ENCODE measurements around the gene ZNF800.

GRCh38 chr7:127338122-127338521, 54.4 kb downstream of the ZNF800 start:
- TF ChIP-seq SIN3A (IDR thresholded peaks at IDR 0.05; ENCODE audit: borderline replicate concordance, insufficient read depth, low read length) (no peak), POLR2AphosphoS5 (IDR thresholded peaks at IDR 0.05; ENCODE audit: low read depth, low read length) (no peak), TAF1 (IDR thresholded peaks at IDR 0.05; ENCODE audit: borderline replicate concordance, insufficient read depth, low read length) (no peak), REST (IDR thresholded peaks at IDR 0.05; ENCODE audit: insufficient read depth in 1 of 2, low read depth in 2 of 2, low read length in 2 of 2) (no peak)

Data from PFSK-1 (cell line).